ENCODE measurements around the gene SLC7A5.

The SLC7A5 gene

GRCh38 chr16:87808108-87808507 is 61.2 kb downstream of the SLC7A5 start:
- no peak for TF ChIP-seq CTCF (IDR thresholded peaks at IDR 0.05; ENCODE audit: borderline replicate concordance, control extremely low read depth, extremely low read depth, insufficient read depth, missing control alignments)
- DNase-seq (ENCODE audit: low spot score) = no peak
- in situ Hi-C loops (cut with MboI; ENCODE audit: low sequenced_read_pairs, unreplicated experiment) = no loop called here

- no peak for DNase-seq (ENCODE audit: low spot score)
- in situ Hi-C loops (cut with MboI; ENCODE audit: low sequenced_read_pairs, unreplicated experiment) = no loop called here
Observed at GRCh38 chr16:87806641-87807546, 62.4 kb downstream of the SLC7A5 start.

GRCh38 chr16:87806261-87806640 is 63.1 kb downstream of the SLC7A5 start:
- TF ChIP-seq CTCF (IDR thresholded peaks at IDR 0.05; ENCODE audit: borderline replicate concordance, control extremely low read depth, extremely low read depth, insufficient read depth, missing control alignments) = no peak
- no peak for DNase-seq (ENCODE audit: low spot score)
- in situ Hi-C loops (cut with MboI; ENCODE audit: low sequenced_read_pairs, unreplicated experiment) = no loop called here

More at GRCh38 chr16:87806641-87807546, 62.4 kb downstream of the SLC7A5 start:
- no peak for TF ChIP-seq CTCF (IDR thresholded peaks at IDR 0.05; ENCODE audit: borderline replicate concordance, control extremely low read depth, extremely low read depth, insufficient read depth, missing control alignments)

- DNase-seq (ENCODE audit: low spot score) = no peak
- in situ Hi-C loops (cut with MboI; ENCODE audit: low sequenced_read_pairs, unreplicated experiment) = no loop called here
- TF ChIP-seq CTCF (IDR thresholded peaks at IDR 0.05; ENCODE audit: borderline replicate concordance, control extremely low read depth, extremely low read depth, insufficient read depth, missing control alignments) = no peak
Observed at GRCh38 chr16:87803385-87803784, 65.9 kb downstream of the SLC7A5 start.

- in situ Hi-C loops (cut with MboI; ENCODE audit: low sequenced_read_pairs, unreplicated experiment) = no loop called here
- no peak for TF ChIP-seq CTCF (IDR thresholded peaks at IDR 0.05; ENCODE audit: borderline replicate concordance, control extremely low read depth, extremely low read depth, insufficient read depth, missing control alignments)
- no peak for DNase-seq (ENCODE audit: low spot score)
Observed at GRCh38 chr16:87802670-87803069, 66.6 kb downstream of the SLC7A5 start.

- in situ Hi-C loops (cut with MboI; ENCODE audit: low sequenced_read_pairs, unreplicated experiment) = no loop called here
- no peak for TF ChIP-seq CTCF (IDR thresholded peaks at IDR 0.05; ENCODE audit: borderline replicate concordance, control extremely low read depth, extremely low read depth, insufficient read depth, missing control alignments)
- DNase-seq (ENCODE audit: low spot score) = no peak
Observed at GRCh38 chr16:87801679-87802259, 67.5 kb downstream of the SLC7A5 start.
